ENCODE measurements around the gene FAM20B.
"Not testable (repeated sequence)": the region's sequence is repeated elsewhere in the genome, so short reads cannot be mapped to it uniquely, and the experiment has no call there.

Gene FAM20B

GRCh38 chr1:179025125-179025974 is at the start of gene FAM20B:
Gene FAM20B (plus strand): TSS chr1:179025894. CDS start chr1:179043848, 17,954 bp downstream.
- Histone ChIP-seq H3K9ac (ENCODE audit: insufficient read length, low read depth) (peak within 1 kb of the TSS; percentile 91), H3K27me3 (ENCODE audit: insufficient read depth, insufficient read length) (peaks cover 4% of the 10 kb centered on the region), H3K9me3 (ENCODE audit: insufficient read depth, low read length) (no peaks in the 10 kb centered on the region), H3K4me3 (ENCODE audit: insufficient read length, low read depth) (peak within 1 kb of the TSS; percentile 75), H3K36me3 (ENCODE audit: insufficient read depth, insufficient read length, low read length) (no peaks in the 10 kb centered on the region), H3K4me1 (ENCODE audit: insufficient read depth, insufficient read length) (no peaks in the 10 kb centered on the region)
- peak; percentile 96 for DNase-seq (ENCODE audit: low read depth, low spot score)
- no peak for TF ChIP-seq SUZ12 (IDR thresholded peaks at IDR 0.05; ENCODE audit: extremely low read depth, insufficient read depth, insufficient read length)
- no peak for TF ChIP-seq YY1 (IDR thresholded peaks at IDR 0.05; ENCODE audit: insufficient read depth, insufficient read length)
- TF ChIP-seq ZNF274 (IDR thresholded peaks at IDR 0.05; ENCODE audit: low read depth, low read length): no peak

DNA sequence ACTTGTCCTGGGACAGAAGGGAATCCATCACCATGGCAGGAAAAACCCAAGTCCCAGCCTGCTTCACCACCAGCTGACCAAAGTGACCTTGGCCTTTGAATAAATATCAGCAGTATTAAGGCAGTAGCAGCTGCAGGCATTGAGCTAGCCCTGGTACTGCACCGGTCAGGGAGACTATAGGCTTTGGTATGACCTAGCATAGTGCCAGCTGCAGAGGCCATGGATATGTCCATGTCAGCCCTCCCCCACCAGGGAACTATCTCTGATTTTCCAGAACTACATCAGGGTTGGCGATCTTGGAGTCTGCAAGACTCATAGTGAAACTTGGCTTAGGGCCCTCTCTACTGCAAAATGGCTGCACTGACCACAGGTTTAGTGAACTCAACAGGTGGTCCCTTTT is 49.2 kb upstream of the FAM20B start:
- Histone ChIP-seq H3K9me3 (ENCODE audit: insufficient read depth, low read length) (peaks cover 43% of the 10 kb centered on the region), H3K4me1 (ENCODE audit: insufficient read depth, insufficient read length) (peaks cover 3% of the 10 kb centered on the region), H3K27me3 (ENCODE audit: insufficient read depth, insufficient read length) (no peaks in the 10 kb centered on the region), H3K9ac (ENCODE audit: insufficient read length, low read depth) (no peak overlapping the region), H3K36me3 (ENCODE audit: insufficient read depth, insufficient read length, low read length) (no peaks in the 10 kb centered on the region), H3K4me3 (ENCODE audit: insufficient read length, low read depth) (no peak overlapping the region)
- DNase-seq (ENCODE audit: low read depth, low spot score): no peak
- TF ChIP-seq YY1 (IDR thresholded peaks at IDR 0.05; ENCODE audit: insufficient read depth, insufficient read length) (no peak), SUZ12 (IDR thresholded peaks at IDR 0.05; ENCODE audit: extremely low read depth, insufficient read depth, insufficient read length) (no peak)

- no peaks in the 10 kb centered on the region for H3K27me3 ChIP-seq (ENCODE audit: insufficient read depth, insufficient read length)
These were observed 39.5 kb upstream of the FAM20B start for GRCh38 chr1:178986204-178986603.

GRCh38 chr1:178988198-178988597 is 37.5 kb upstream of the FAM20B start:
- not testable (repeated sequence) for H3K9ac ChIP-seq (ENCODE audit: insufficient read length, low read depth); H3K27me3 ChIP-seq (ENCODE audit: insufficient read depth, insufficient read length); DNase-seq (ENCODE audit: low read depth, low spot score); H3K36me3 ChIP-seq (ENCODE audit: insufficient read depth, insufficient read length, low read length); H3K4me3 ChIP-seq (ENCODE audit: insufficient read length, low read depth); H3K4me1 ChIP-seq (ENCODE audit: insufficient read depth, insufficient read length); H3K9me3 ChIP-seq (ENCODE audit: insufficient read depth, low read length)

More at GRCh38 chr1:178986204-178986603, 39.5 kb upstream of the FAM20B start:
- Histone ChIP-seq H3K9me3 (ENCODE audit: insufficient read depth, low read length) (no peaks in the 10 kb centered on the region), H3K4me1 (ENCODE audit: insufficient read depth, insufficient read length) (no peaks in the 10 kb centered on the region), H3K36me3 (ENCODE audit: insufficient read depth, insufficient read length, low read length) (no peaks in the 10 kb centered on the region), H3K9ac (ENCODE audit: insufficient read length, low read depth) (no peak overlapping the region), H3K4me3 (ENCODE audit: insufficient read length, low read depth) (no peak overlapping the region)
- TF ChIP-seq ZNF274 (IDR thresholded peaks at IDR 0.05; ENCODE audit: low read depth, low read length) (no peak), YY1 (IDR thresholded peaks at IDR 0.05; ENCODE audit: insufficient read depth, insufficient read length) (no peak)
- no peak for DNase-seq (ENCODE audit: low read depth, low spot score)

- no peak overlapping the region for H3K4me3 ChIP-seq (ENCODE audit: insufficient read length, low read depth)
- no peaks in the 10 kb centered on the region for H3K27me3 ChIP-seq (ENCODE audit: insufficient read depth, insufficient read length)
- TF ChIP-seq SUZ12 (IDR thresholded peaks at IDR 0.05; ENCODE audit: extremely low read depth, insufficient read depth, insufficient read length) (no peak), ZNF274 (IDR thresholded peaks at IDR 0.05; ENCODE audit: low read depth, low read length) (no peak), YY1 (IDR thresholded peaks at IDR 0.05; ENCODE audit: insufficient read depth, insufficient read length) (no peak)
- no peaks in the 10 kb centered on the region for H3K36me3 ChIP-seq (ENCODE audit: insufficient read depth, insufficient read length, low read length)
- H3K9me3 ChIP-seq (ENCODE audit: insufficient read depth, low read length): peaks cover 36% of the 10 kb centered on the region; the same call in 1 of the 2 replicates
- DNase-seq (ENCODE audit: low read depth, low spot score): no peak
- no peak overlapping the region for H3K9ac ChIP-seq (ENCODE audit: insufficient read length, low read depth)
- H3K4me1 ChIP-seq (ENCODE audit: insufficient read depth, insufficient read length): no peaks in the 10 kb centered on the region
These were observed 32.1 kb upstream of the FAM20B start for GRCh38 chr1:178993559-178993958.

DNA sequence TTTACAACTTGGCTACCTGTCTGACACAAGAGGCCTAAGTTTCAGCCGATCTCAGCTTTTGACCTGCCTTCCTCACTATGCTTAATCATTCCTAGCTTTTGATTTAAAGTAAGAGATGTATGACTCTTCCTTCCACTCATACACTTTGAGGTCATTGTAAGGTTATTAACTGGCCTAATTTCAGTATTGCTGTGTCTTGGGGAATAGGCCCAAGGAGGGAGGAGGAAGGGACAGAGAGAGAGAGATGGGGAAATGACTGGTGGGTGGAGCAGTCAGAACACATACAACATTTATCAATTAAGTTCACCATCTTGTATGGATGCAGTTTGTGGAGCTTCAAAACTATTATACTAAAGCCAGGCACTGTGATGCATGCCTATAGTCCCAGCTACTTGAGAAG is 28.3 kb upstream of the FAM20B start:
- no peaks in the 10 kb centered on the region for H3K36me3 ChIP-seq (ENCODE audit: insufficient read depth, insufficient read length, low read length)
- no peak overlapping the region for H3K4me3 ChIP-seq (ENCODE audit: insufficient read length, low read depth)
- no peak for TF ChIP-seq YY1 (IDR thresholded peaks at IDR 0.05; ENCODE audit: insufficient read depth, insufficient read length)
- no peak for TF ChIP-seq SUZ12 (IDR thresholded peaks at IDR 0.05; ENCODE audit: extremely low read depth, insufficient read depth, insufficient read length)
- TF ChIP-seq ZNF274 (IDR thresholded peaks at IDR 0.05; ENCODE audit: low read depth, low read length): no peak
- H3K9me3 ChIP-seq (ENCODE audit: insufficient read depth, low read length): peaks cover 36% of the 10 kb centered on the region; the same call in 1 of the 2 replicates
- H3K4me1 ChIP-seq (ENCODE audit: insufficient read depth, insufficient read length): no peaks in the 10 kb centered on the region
- no peaks in the 10 kb centered on the region for H3K27me3 ChIP-seq (ENCODE audit: insufficient read depth, insufficient read length)
- no peak overlapping the region for H3K9ac ChIP-seq (ENCODE audit: insufficient read length, low read depth)
- no peak for DNase-seq (ENCODE audit: low read depth, low spot score)

- no peak overlapping the region for H3K9ac ChIP-seq (ENCODE audit: insufficient read length, low read depth)
- no peak for TF ChIP-seq YY1 (IDR thresholded peaks at IDR 0.05; ENCODE audit: insufficient read depth, insufficient read length)
- no peak for TF ChIP-seq SUZ12 (IDR thresholded peaks at IDR 0.05; ENCODE audit: extremely low read depth, insufficient read depth, insufficient read length)
- no peak for TF ChIP-seq ZNF274 (IDR thresholded peaks at IDR 0.05; ENCODE audit: low read depth, low read length)
- no peak for DNase-seq (ENCODE audit: low read depth, low spot score)
- H3K27me3 ChIP-seq (ENCODE audit: insufficient read depth, insufficient read length): no peaks in the 10 kb centered on the region
- peaks cover 3% of the 10 kb centered on the region for H3K4me1 ChIP-seq (ENCODE audit: insufficient read depth, insufficient read length)
- H3K4me3 ChIP-seq (ENCODE audit: insufficient read length, low read depth): no peak overlapping the region
- no peaks in the 10 kb centered on the region for H3K36me3 ChIP-seq (ENCODE audit: insufficient read depth, insufficient read length, low read length)
- peaks cover 34% of the 10 kb centered on the region; the same call in 1 of the 2 replicates for H3K9me3 ChIP-seq (ENCODE audit: insufficient read depth, low read length)
These were observed 27.4 kb upstream of the FAM20B start for GRCh38 chr1:178998295-178998694.

Measured in NT2/D1 (cell line).